Activated naive CD4-positive, alpha-beta T cell treated with anti-CD3 and anti-CD28 coated beads, Interleukin-2, amount 50 U/mL, for 72 hours (primary cell): ENCODE data around the gene PER3. TPM values are rescaled to one million over a fixed set of nuclear protein-coding genes. Genes with fewer than 3 reads are reported as not detected.

Experiments
- ATAC-seq, 2 donors: fragments of 150-1000 bp; cut with Tn5 transposase; 2 replicates each; pipeline ENCODE4 v1.10.0; 2021; ENCODE audit warnings: mild to moderate bottlenecking in 2 of 2, moderate library complexity in 2 of 2
- DNase-seq, 2 donors: peaks; one replicate each; pipeline ENCODE4 v3.0.0; 2021 to 2022; ENCODE audit warnings: low spot score in 2 of 2
- H3K27ac Mint-ChIP-seq, 2 donors: one replicate each; pipeline ENCODE4 v1.8.0; 2022; ENCODE audit warnings: mild to moderate bottlenecking in 2 of 2, mixed read lengths in 2 of 2
- H3K36me3 Mint-ChIP-seq, 2 donors: one replicate each; pipeline ENCODE4 v1.8.0; 2022; ENCODE audit warnings: mixed read lengths in 2 of 2
- H3K9me3 Mint-ChIP-seq, 2 donors: one replicate each; pipeline ENCODE4 v1.8.0; 2022; ENCODE audit warnings: mixed read lengths in 2 of 2
- total RNA-seq, 2 donors: library from RNA; stranded (reverse); gene quantifications; one replicate each; pipeline ENCODE4 v1.2.3, GENCODE V29; 2022

PER3 gene
- 1 to 10 TPM; 3.5 to 7.5 TPM for total RNA-seq

DNA sequence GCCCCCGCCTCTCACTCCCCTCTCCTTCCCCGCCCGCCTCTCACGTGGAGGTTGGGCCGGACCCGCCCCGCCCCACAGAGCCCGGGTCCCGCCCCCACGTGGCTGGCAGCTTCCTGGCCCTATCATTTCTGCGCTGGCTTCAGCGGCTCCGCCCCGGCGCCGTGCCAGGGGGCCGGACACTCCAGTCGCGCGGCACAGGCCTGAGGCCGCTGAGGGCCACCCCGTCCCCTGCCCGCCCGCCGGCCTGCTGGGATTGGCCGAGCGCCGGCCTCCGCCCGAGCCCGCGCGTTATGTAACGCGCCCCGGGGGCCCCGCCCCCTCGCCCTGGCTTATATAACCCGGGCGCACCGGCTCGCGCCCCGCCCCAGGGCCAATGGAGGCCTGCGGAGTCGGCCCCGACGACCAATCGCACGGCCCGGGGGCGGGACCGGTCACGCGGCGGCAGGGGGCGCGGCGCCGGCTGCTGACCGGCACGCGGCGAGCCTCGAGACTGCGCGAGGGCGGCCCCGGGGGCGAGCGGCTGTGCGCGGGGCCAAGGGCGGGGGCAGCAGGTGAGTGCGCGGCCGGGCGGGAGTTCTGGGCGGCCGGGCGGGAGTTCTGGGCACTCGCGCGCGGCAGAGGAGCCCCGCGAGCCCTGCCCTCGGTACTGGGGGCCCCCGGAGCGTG is at the start of gene PER3:
Gene PER3, plus strand, starts transcription at position 466 of the 666 bp plus-strand sequence. CDS start 587 bp downstream, outside the sequence.
- ATAC-seq (peak; percentile 93 to 98), DNase-seq (peak; percentile 93 to 95)
- Mint-ChIP-seq H3K36me3 (peaks cover 0 to 2% of the 10 kb centered on the region in 2 donors), H3K27ac (peak within 1 kb of the TSS; percentile 29 to 49), H3K9me3 (no peaks in the 10 kb centered on the region)

DNA sequence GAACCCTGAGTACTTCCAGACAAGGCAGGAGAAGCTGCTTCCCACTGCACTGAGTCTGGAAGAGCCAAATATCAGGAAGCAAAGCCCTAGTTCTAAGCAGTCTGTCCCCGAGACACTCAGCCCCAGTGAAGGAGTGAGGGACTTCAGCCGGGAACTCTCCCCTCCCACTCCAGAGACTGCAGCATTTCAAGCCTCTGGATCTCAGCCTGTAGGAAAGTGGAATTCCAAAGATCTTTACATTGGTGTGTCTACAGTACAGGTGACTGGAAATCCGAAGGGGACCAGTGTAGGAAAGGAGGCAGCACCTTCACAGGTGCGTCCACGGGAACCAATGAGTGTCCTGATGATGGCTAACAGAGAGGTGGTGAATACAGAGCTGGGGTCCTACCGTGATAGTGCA is 46.0 kb upstream of the PER3 start:
- Mint-ChIP-seq H3K9me3 (peaks cover 0 to 8% of the 10 kb centered on the region in 2 donors), H3K27ac (no peak overlapping the region), H3K36me3 (peaks cover 0 to 7% of the 10 kb centered on the region in 2 donors)
- DNase-seq (no peak), ATAC-seq (no peak)

DNA sequence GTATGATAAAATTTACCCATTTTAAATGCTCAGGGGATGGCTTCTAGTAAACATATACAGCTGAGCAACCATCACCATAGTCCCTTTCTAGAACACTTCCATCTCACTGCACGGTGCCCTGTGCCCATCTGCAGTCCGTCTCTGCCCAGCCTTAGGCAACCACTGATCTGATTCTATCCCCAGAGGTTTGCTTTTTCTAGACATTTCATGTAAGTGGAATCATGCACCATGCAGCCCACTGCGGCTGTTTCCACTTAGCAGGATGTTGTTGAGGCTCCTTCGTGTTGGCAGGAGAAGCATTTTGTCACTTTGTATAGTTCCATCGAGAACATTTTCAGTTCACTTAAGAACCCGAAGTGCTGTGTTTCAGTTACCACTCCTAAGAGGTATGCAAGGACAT is 40.7 kb upstream of the PER3 start:
- Mint-ChIP-seq H3K36me3 (peaks cover 0 to 7% of the 10 kb centered on the region in 2 donors), H3K27ac (no peak overlapping the region), H3K9me3 (peaks cover 0 to 8% of the 10 kb centered on the region in 2 donors)
- DNase-seq (no peak), ATAC-seq (no peak)

DNA sequence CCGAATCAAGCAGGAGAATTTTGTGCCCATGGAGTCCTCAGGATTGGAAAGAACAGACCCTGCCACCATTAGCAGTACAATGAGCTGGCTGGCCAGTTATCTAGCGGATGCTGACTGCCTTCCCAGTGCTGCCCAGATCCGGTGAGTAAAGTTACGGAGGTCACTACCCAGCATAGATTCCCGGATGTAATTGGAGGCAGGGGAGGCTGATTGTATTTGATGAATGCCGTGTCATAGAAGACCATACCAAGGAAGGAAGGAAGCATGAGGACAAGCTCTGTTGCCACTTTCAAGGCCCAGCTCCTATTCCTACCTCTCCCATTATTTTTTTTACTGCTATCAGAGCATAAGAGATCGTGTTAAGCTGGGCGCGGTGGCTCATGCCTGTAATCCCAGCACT is 39.2 kb upstream of the PER3 start:
- no peaks in the 10 kb centered on the region for H3K9me3 Mint-ChIP-seq
- no peak for ATAC-seq
- H3K36me3 Mint-ChIP-seq, result no peaks in the 10 kb centered on the region
- DNase-seq, result no peak
- no peak overlapping the region for H3K27ac Mint-ChIP-seq

- no peak for ATAC-seq
- DNase-seq, result no peak
- Mint-ChIP-seq H3K36me3 (no peaks in the 10 kb centered on the region), H3K27ac (no peak overlapping the region), H3K9me3 (no peaks in the 10 kb centered on the region)
Measured at GRCh38 chr1:7745783-7746182, 38.3 kb upstream of the PER3 start.

DNA sequence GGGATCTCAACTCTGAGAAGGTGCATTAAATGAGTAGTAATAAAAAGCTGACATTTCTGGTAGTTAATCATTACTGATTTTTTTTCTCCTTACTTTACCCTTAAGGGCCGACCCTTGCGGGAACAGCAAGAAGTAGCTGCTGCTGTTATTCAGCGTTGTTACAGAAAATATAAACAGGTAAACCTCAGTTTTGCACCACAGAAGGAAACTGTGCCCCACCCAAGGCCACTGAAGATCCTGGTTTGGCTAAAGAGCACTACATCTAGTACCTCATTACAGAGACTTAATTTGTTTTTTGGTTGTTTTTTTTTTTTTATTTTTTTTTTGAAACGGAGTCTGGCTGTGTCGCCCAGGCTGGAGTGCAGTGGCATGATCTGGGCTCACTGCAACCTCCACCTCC is 36.5 kb upstream of the PER3 start:
- H3K9me3 Mint-ChIP-seq, result no peaks in the 10 kb centered on the region
- no peaks in the 10 kb centered on the region for H3K36me3 Mint-ChIP-seq
- H3K27ac Mint-ChIP-seq, result no peak overlapping the region
- ATAC-seq (no peak), DNase-seq (no peak)

DNA sequence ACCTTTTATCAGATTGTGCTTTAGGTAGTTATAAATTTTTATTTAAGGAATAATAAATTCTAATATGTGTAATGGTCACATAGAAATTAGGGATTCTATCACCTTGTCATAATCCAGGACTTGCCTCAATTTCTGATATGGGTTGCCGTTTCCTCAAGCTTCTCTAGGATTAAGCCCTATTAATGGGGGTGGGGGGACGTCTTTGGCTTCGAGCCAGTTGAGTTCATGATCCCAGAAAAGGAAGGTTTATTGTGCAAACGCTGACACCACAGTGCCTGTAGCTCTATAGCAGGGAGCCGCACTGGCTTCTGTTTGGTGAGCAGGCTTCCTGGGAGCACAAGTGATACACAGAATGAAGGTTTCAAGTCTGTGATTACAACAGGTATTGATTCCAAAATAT is 35.0 kb upstream of the PER3 start:
- no peak overlapping the region for H3K27ac Mint-ChIP-seq
- DNase-seq (no peak), ATAC-seq (no peak)
- H3K36me3 Mint-ChIP-seq, result no peaks in the 10 kb centered on the region
- no peaks in the 10 kb centered on the region for H3K9me3 Mint-ChIP-seq

DNA sequence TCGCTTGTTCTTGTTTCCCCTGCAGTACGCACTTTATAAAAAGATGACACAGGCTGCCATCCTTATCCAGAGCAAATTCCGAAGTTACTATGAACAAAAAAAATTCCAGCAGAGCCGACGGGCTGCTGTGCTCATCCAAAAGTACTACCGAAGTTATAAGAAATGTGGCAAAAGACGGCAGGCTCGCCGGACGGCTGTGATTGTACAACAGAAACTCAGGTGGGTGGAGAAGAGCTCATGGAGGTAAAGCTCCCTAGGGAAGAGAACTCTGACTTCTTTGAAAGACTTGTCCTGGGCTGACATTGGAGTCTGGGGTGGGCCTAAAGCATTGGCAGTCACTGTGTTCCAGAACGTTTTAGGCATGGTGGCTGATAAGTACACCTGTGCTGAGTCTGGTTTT is 32.9 kb upstream of the PER3 start:
- no peaks in the 10 kb centered on the region for H3K36me3 Mint-ChIP-seq
- no peak overlapping the region for H3K27ac Mint-ChIP-seq

GRCh38 chr1:7752512-7753417 is 31.3 kb upstream of the PER3 start:
- H3K36me3 Mint-ChIP-seq, result no peaks in the 10 kb centered on the region
- no peaks in the 10 kb centered on the region for H3K9me3 Mint-ChIP-seq
- no peak overlapping the region for H3K27ac Mint-ChIP-seq
- ATAC-seq (peak; percentile 33 to 47), DNase-seq (peak in 1 of 2 donors; percentile 30)

More for the DNA sequence above, 32.9 kb upstream of the PER3 start:
- no peak for DNase-seq
- no peak for ATAC-seq
- no peaks in the 10 kb centered on the region for H3K9me3 Mint-ChIP-seq

GRCh38 chr1:7753641-7754040 is 30.4 kb upstream of the PER3 start:
- Mint-ChIP-seq H3K9me3 (no peaks in the 10 kb centered on the region), H3K36me3 (no peaks in the 10 kb centered on the region), H3K27ac (no peak overlapping the region)
- no peak for ATAC-seq
- no peak for DNase-seq

- H3K36me3 Mint-ChIP-seq, result no peaks in the 10 kb centered on the region
- ATAC-seq, result no peak
- H3K27ac Mint-ChIP-seq, result no peak overlapping the region
- no peaks in the 10 kb centered on the region for H3K9me3 Mint-ChIP-seq
- no peak for DNase-seq
Measured at GRCh38 chr1:7754234-7754633, 29.9 kb upstream of the PER3 start.

DNA sequence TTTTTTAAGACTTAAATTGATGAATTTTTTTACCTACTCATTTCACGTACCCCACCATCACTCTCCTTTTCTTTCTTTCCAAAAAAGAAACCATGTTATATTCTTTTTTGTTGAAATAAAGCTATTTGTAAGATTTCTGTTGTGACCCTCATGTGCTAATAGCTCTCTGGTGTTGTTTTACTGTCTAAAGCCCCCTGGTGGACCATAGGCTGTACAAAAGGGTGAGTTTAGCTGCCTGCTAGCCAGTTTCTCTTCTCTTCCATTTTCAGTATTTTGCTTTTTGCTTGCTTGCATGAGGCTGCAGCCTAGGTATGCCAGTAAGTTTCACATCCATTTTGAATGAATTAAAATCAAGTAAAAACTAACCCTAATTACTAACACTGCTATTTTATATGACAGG is 28.6 kb upstream of the PER3 start:
- Mint-ChIP-seq H3K36me3 (no peaks in the 10 kb centered on the region), H3K9me3 (no peaks in the 10 kb centered on the region), H3K27ac (no peak overlapping the region)
- ATAC-seq (no peak), DNase-seq (no peak)

- Mint-ChIP-seq H3K36me3 (no peaks in the 10 kb centered on the region), H3K9me3 (no peaks in the 10 kb centered on the region), H3K27ac (no peak overlapping the region)
- ATAC-seq, result no peak
- DNase-seq, result no peak
Measured at GRCh38 chr1:7760245-7760644, 23.8 kb upstream of the PER3 start.

DNA sequence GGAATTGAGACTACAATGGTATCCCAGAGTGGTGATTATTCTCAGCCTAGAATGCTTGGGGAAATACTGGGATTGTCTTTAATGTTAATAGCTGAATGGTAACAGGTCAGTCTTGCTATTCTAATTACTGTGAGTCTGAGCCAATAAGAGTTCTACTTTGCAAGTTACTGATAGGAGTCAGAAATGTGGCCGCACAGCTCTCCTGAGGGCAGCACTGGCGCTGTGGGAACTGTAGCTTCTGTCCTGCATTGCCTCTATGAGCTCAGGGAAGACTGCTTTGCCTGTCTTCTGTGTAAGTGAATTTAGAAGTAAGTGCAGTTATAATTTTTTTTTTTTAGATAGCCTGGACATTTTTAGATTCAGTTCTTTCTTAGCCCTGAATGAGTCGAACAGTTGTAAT is 23.0 kb upstream of the PER3 start:
- DNase-seq (no peak), ATAC-seq (no peak)
- no peaks in the 10 kb centered on the region for H3K9me3 Mint-ChIP-seq
- H3K27ac Mint-ChIP-seq, result no peak overlapping the region
- no peaks in the 10 kb centered on the region for H3K36me3 Mint-ChIP-seq

GRCh38 chr1:7767176-7767575 is 16.9 kb upstream of the PER3 start:
- DNase-seq (no peak), ATAC-seq (no peak)
- Mint-ChIP-seq H3K36me3 (peaks cover 4 to 5% of the 10 kb centered on the region in 2 donors), H3K27ac (no peak overlapping the region), H3K9me3 (no peaks in the 10 kb centered on the region)

DNA sequence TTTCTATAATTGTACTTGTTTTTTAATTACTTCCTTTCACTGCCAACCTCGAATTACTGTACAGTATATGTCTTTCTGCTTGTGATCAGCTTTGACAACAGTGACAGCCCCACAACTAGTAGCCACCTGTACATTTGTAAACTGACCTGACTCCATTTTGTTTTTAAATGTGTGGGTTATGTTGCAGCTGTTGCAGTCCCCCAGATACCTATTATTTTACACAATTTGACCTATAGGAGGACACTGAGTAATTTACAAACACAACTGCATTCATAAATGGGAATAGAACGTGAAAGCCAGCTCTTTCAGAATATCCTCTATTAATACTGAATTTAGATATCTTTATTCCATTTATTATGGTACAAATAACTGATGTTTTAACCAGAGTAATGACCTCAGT is 15.5 kb upstream of the PER3 start:
- DNase-seq (no peak), ATAC-seq (no peak)
- Mint-ChIP-seq H3K36me3 (peaks cover 5 to 6% of the 10 kb centered on the region in 2 donors), H3K9me3 (no peaks in the 10 kb centered on the region), H3K27ac (no peak overlapping the region)

- no peak overlapping the region for H3K27ac Mint-ChIP-seq
- ATAC-seq (no peak), DNase-seq (no peak)
- H3K36me3 Mint-ChIP-seq, result peaks cover 10 to 12% of the 10 kb centered on the region in 2 donors
- H3K9me3 Mint-ChIP-seq, result no peaks in the 10 kb centered on the region
Measured at GRCh38 chr1:7769673-7770412, 14.2 kb upstream of the PER3 start.
